Activated CD8-positive, alpha-beta T cell treated with anti-CD3 and anti-CD28 coated beads for 36 hours (primary cell): ENCODE measurements around the gene LAMTOR5. TPM values are rescaled to one million over a fixed set of nuclear protein-coding genes. Genes with fewer than 3 reads are reported as not detected.

Experiments used
- ATAC-seq: fragments of 200-7000 bp; cut with Tn5 transposase; one replicate; pipeline ENCODE4 v1.10.0; 2021; ENCODE audit warnings: mild to moderate bottlenecking, moderate library complexity
- CTCF ChIA-PET: fragments of 350-600 bp; sonication (Branson Sonifier 250); formaldehyde crosslinking; loops from one replicate; lab custom pipeline; 2021; ENCODE audit warnings: antibody characterized with exemption; lab: Charles Lee
- POLR2A ChIA-PET: fragments of 350-600 bp; sonication (Branson Sonifier 250); formaldehyde crosslinking; loops from one replicate; lab custom pipeline; 2021; ENCODE audit warnings: antibody characterized with exemption; lab: Charles Lee
- DNase-seq: peaks from one replicate; pipeline ENCODE4 v3.0.0-alpha.2; 2020
- H3K27ac Mint-ChIP-seq: one replicate; pipeline ENCODE4 v1.8.0; 2021; ENCODE audit warnings: mild to moderate bottlenecking, mixed read lengths
- H3K27me3 Mint-ChIP-seq: one replicate; pipeline ENCODE4 v1.8.0; 2021; ENCODE audit warnings: mixed read lengths
- H3K36me3 Mint-ChIP-seq: one replicate; pipeline ENCODE4 v1.8.0; 2021; ENCODE audit warnings: low read depth, mixed read lengths
- H3K4me1 Mint-ChIP-seq: one replicate; pipeline ENCODE4 v1.8.0; 2021; ENCODE audit warnings: low read depth, mixed read lengths
- H3K4me3 Mint-ChIP-seq: one replicate; pipeline ENCODE4 v1.8.0; 2021; ENCODE audit warnings: mild to moderate bottlenecking, moderate library complexity, mixed read lengths
- H3K9me3 Mint-ChIP-seq: one replicate; pipeline ENCODE4 v1.8.0; 2021; ENCODE audit warnings: mixed read lengths
- CTCF ChIP-seq: fragments of 200-600 bp; IDR thresholded peaks from one replicate; pipeline ENCODE4 v1.8.0; 2022; ENCODE audit warnings: antibody characterized with exemption, mild to moderate bottlenecking
- intact Hi-C: fragments of 100-400 bp; cut with micrococcal nuclease; formaldehyde crosslinking; loops from one replicate; pipeline ENCODE4 v1.10.0; 2022
- total RNA-seq, 2 experiments: library from RNA; stranded (reverse); gene quantifications; one replicate each; pipeline ENCODE4 v1.2.3, GENCODE V29; 2021

Gene LAMTOR5
- 100 to 1,000 TPM; 154 to 160 TPM for total RNA-seq

GRCh38 chr1:110407260-110408210 is at the start of gene LAMTOR5:
Gene LAMTOR5 (minus strand): TSS chr1:110407694. CDS start chr1:110407620, 74 bp downstream.
- intact Hi-C loops: loop anchor here (2.0 kb wide), 1 partner anchor 69 kb away; the partner anchor contains the start of gene RBM15
- Mint-ChIP-seq H3K4me1 (peaks cover 19% of the 10 kb centered on the region), H3K4me3 (peak within 1 kb of the TSS; percentile 98), H3K36me3 (peaks cover 16% of the 10 kb centered on the region), H3K9me3 (no peaks in the 10 kb centered on the region), H3K27me3 (no peaks in the 10 kb centered on the region), H3K27ac (peak within 1 kb of the TSS; percentile 100)
- TF ChIP-seq CTCF: no peak
- ATAC-seq (peak; percentile 94), DNase-seq (peak; percentile 96)
- ChIA-PET POLR2A (interaction anchor here (0.6 to 5.4 kb wide), 4 partner anchors 16 to 200 kb away, joined by 3 to 32 read pairs (median 4); partner anchors contain the start of gene RBM15), CTCF (interaction anchor here (0.9 to 6.6 kb wide), 11 partner anchors 29 to 214 kb away, joined by 3 to 101 read pairs (median 4); no protein-coding TSS in a partner anchor)

GRCh38 chr1:110457206-110457605 is 49.7 kb upstream of the LAMTOR5 start:
- Mint-ChIP-seq H3K36me3 (no peaks in the 10 kb centered on the region), H3K4me1 (no peaks in the 10 kb centered on the region), H3K27me3 (no peaks in the 10 kb centered on the region), H3K27ac (no peak overlapping the region), H3K9me3 (no peaks in the 10 kb centered on the region), H3K4me3 (no peak overlapping the region)
- POLR2A ChIA-PET: interaction anchor here (0.7 kb wide), 1 partner anchor 254 kb away, joined by 4 read pairs; no protein-coding TSS in a partner anchor
- intact Hi-C loops: no loop called here
- no peak for DNase-seq
- TF ChIP-seq CTCF: no peak
- ATAC-seq: no peak
- CTCF ChIA-PET: interaction anchor here (0.6 to 5.2 kb wide), 3 partner anchors 49 to 309 kb away, joined by 3 to 179 read pairs (median 4); partner anchors contain the start of genes KCNC4 and LAMTOR5

- H3K9me3 Mint-ChIP-seq: no peaks in the 10 kb centered on the region
- TF ChIP-seq CTCF: no peak
- DNase-seq: no peak
- ChIA-PET CTCF (interaction anchor here (1.1 to 6.9 kb wide), 3 partner anchors 41 to 258 kb away, joined by 3 to 31 read pairs (median 6); no protein-coding TSS in a partner anchor), POLR2A (no interaction called here)
- no peak overlapping the region for H3K27ac Mint-ChIP-seq
- no peaks in the 10 kb centered on the region for H3K4me1 Mint-ChIP-seq
- no peak for ATAC-seq
- intact Hi-C loops: no loop called here
- no peaks in the 10 kb centered on the region for H3K36me3 Mint-ChIP-seq
- H3K27me3 Mint-ChIP-seq: peaks cover 4% of the 10 kb centered on the region
- no peak overlapping the region for H3K4me3 Mint-ChIP-seq
Observed at GRCh38 chr1:110455151-110455550, 47.7 kb upstream of the LAMTOR5 start.

GRCh38 chr1:110454328-110454727 is 46.8 kb upstream of the LAMTOR5 start:
- Mint-ChIP-seq H3K9me3 (no peaks in the 10 kb centered on the region), H3K4me1 (no peaks in the 10 kb centered on the region), H3K27ac (no peak overlapping the region), H3K4me3 (no peak overlapping the region), H3K36me3 (no peaks in the 10 kb centered on the region), H3K27me3 (peaks cover 4% of the 10 kb centered on the region)
- intact Hi-C loops: no loop called here
- POLR2A ChIA-PET: interaction anchor here (2.1 kb wide), 1 partner anchor 15 kb away, joined by 6 read pairs; no protein-coding TSS in a partner anchor
- DNase-seq (no peak), ATAC-seq (no peak)
- TF ChIP-seq CTCF: no peak
- CTCF ChIA-PET: interaction anchor here (1.1 to 6.9 kb wide), 4 partner anchors 17 to 251 kb away, joined by 3 to 31 read pairs (median 4); no protein-coding TSS in a partner anchor
